Thoracic aorta endothelial cell (primary cell): ENCODE results near the gene PPP2R3A. TPM values are rescaled to one million over a fixed set of nuclear protein-coding genes. Genes with fewer than 3 reads are reported as not detected.

ENCODE experiments used
- small RNA-seq: library from RNA; depleted of rRNA; stranded (forward); fragments of <200 nt; gene quantifications from one replicate; pipeline ENCODE3, GENCODE V24; 2012
- total RNA-seq: library from RNA; depleted of rRNA; stranded (reverse); fragments of >200 nt; gene quantifications from 2 replicates; pipeline ENCODE4 v1.2.3, GENCODE V29; 2012

PPP2R3A gene, protein sequence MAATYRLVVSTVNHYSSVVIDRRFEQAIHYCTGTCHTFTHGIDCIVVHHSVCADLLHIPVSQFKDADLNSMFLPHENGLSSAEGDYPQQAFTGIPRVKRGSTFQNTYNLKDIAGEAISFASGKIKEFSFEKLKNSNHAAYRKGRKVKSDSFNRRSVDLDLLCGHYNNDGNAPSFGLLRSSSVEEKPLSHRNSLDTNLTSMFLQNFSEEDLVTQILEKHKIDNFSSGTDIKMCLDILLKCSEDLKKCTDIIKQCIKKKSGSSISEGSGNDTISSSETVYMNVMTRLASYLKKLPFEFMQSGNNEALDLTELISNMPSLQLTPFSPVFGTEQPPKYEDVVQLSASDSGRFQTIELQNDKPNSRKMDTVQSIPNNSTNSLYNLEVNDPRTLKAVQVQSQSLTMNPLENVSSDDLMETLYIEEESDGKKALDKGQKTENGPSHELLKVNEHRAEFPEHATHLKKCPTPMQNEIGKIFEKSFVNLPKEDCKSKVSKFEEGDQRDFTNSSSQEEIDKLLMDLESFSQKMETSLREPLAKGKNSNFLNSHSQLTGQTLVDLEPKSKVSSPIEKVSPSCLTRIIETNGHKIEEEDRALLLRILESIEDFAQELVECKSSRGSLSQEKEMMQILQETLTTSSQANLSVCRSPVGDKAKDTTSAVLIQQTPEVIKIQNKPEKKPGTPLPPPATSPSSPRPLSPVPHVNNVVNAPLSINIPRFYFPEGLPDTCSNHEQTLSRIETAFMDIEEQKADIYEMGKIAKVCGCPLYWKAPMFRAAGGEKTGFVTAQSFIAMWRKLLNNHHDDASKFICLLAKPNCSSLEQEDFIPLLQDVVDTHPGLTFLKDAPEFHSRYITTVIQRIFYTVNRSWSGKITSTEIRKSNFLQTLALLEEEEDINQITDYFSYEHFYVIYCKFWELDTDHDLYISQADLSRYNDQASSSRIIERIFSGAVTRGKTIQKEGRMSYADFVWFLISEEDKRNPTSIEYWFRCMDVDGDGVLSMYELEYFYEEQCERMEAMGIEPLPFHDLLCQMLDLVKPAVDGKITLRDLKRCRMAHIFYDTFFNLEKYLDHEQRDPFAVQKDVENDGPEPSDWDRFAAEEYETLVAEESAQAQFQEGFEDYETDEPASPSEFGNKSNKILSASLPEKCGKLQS (N-terminal part only)
- 19.5 and 20.6 TPM in 2 replicates for total RNA-seq

GRCh38 chr3:135965506-135966270, at the start of gene PPP2R3A:
PPP2R3A (plus strand) TSS chr3:135965728; CDS start chr3:136001499, 35,771 bp downstream.

DNA sequence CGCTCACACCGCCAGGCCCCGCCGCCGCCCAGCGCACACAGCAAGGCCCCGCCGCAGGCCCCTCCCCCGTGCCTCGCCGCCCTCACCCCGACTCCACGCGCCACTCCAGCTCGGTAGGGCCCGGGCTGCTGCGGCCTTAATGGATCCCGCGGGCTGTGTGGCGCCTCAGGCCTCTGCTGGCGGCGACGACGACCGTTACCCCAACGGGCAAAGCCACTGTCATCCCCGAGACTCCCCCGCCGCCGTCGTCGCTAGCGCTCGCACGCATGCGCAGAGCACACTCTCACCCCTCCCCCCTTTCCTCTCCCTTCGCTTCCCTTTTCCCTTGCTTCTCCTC, 230.5 kb downstream of the PPP2R3A start, which contains the start of gene MSL2:
TSS of gene MSL2 (minus strand) at position 272 of the 337 bp plus-strand sequence. CDS start 1,222 bp downstream, outside the sequence.

Small RNA genes lying within 50 kb of the gene (small RNA-seq; reads per million reads assigned to genes)
- gene AC092989.1 = not detected

Other genes with a start within 250 kb of the PPP2R3A start
- gene MSL2, start 230.6 kb downstream of the PPP2R3A start, total RNA-seq = 30.7 and 33.9 TPM in 2 replicates